Thymus (tissue), 14 donors: ENCODE measurements around the gene TMEM98. TPM values are rescaled to one million over a fixed set of nuclear protein-coding genes. Genes with fewer than 3 reads are reported as not detected.
"Not testable (repeated sequence)": the region's sequence is repeated elsewhere in the genome, so short reads cannot be mapped to it uniquely, and the experiment has no call there.

Experiments
- DNase-seq, 9 donors: peaks; one replicate each; pipeline ENCODE4 v3.0.0-alpha.2; 2013; ENCODE audit warnings: low spot score in 9 of 9, low read depth in 6 of 9, missing footprints in 1 of 9
- H3K27ac ChIP-seq, 2 donors: one replicate each; pipeline ENCODE4 v1.5.1; 2013; ENCODE audit warnings: control low read depth in 1 of 2, low read depth in 1 of 2, low read length in 1 of 2, mild to moderate bottlenecking in 1 of 2, moderate library complexity in 1 of 2
- H3K27me3 ChIP-seq, 2 donors: one replicate each; pipeline ENCODE4 v1.5.1; 2013; ENCODE audit warnings: low read length in 1 of 2; ENCODE audit not compliant: control insufficient read depth in 2 of 2, insufficient read depth in 1 of 2
- H3K36me3 ChIP-seq, 2 donors: one replicate each; pipeline ENCODE4 v1.5.1; 2013; ENCODE audit warnings: low read length in 1 of 2, mild to moderate bottlenecking in 1 of 2, moderate library complexity in 1 of 2; ENCODE audit not compliant: control insufficient read depth in 2 of 2, insufficient read depth in 2 of 2
- H3K4me1 ChIP-seq, 2 donors: one replicate each; pipeline ENCODE4 v1.5.1; 2013; ENCODE audit warnings: low read length in 2 of 2; ENCODE audit not compliant: control insufficient read depth in 2 of 2, insufficient read depth in 2 of 2
- H3K4me3 ChIP-seq, 2 donors: one replicate each; pipeline ENCODE4 v1.5.1; 2013; ENCODE audit warnings: low read length in 2 of 2, control low read depth in 1 of 2, mild to moderate bottlenecking in 1 of 2
- H3K9me3 ChIP-seq, 2 donors: one replicate each; pipeline ENCODE4 v1.5.1; 2013; ENCODE audit warnings: low read length in 1 of 2, mild to moderate bottlenecking in 1 of 2; ENCODE audit not compliant: control insufficient read depth in 2 of 2, insufficient read depth in 1 of 2
- WGBS: extraction: QIAGEN DNeasy Blood & Tissue Kit; methylation state at CpG from one replicate; pipeline ENCODE4 v1.1.7; 2013; 5-methylcytosine and 5-hydroxymethylcytosine counted together
- long read RNA-seq, 10 donors: transcript quantifications; one replicate each; lab custom pipeline, GENCODE V29; 2026
- polyA plus RNA-seq: library from polyadenylated mRNA; stranded (reverse); fragments of 200-250 nt; gene quantifications from one replicate; pipeline ENCODE4 v1.2.3, GENCODE V29; 2013
- total RNA-seq: library from RNA; stranded (reverse); fragments of 120-200 nt; gene quantifications from one replicate; pipeline ENCODE4 v1.2.4, GENCODE V29; 2013
- donor health status: healthy.

The TMEM98 gene, protein sequence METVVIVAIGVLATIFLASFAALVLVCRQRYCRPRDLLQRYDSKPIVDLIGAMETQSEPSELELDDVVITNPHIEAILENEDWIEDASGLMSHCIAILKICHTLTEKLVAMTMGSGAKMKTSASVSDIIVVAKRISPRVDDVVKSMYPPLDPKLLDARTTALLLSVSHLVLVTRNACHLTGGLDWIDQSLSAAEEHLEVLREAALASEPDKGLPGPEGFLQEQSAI
- total RNA-seq = 4.6 TPM
- 6.6 TPM for polyA plus RNA-seq
- long read RNA-seq, donor 1 = 0 reads
- long read RNA-seq, donor 2 = 0 reads
- long read RNA-seq, donor 3, full-length matches to known transcripts = 5 of 5 reads
- long read RNA-seq, donor 3, partial matches to known transcripts = 0 of 5 reads
- long read RNA-seq, donor 3, other reads (novel, unspliced or antisense) = 0 of 5 reads
- long read RNA-seq, donor 4, full-length matches to known transcripts = 1 of 1 reads
- long read RNA-seq, donor 4, partial matches to known transcripts = 0 of 1 reads
- long read RNA-seq, donor 4, other reads (novel, unspliced or antisense) = 0 of 1 reads
- long read RNA-seq, donor 5, full-length matches to known transcripts = 41 of 46 reads
- long read RNA-seq, donor 5, partial matches to known transcripts = 5 of 46 reads
- long read RNA-seq, donor 5, other reads (novel, unspliced or antisense) = 0 of 46 reads
- long read RNA-seq, donor 6, full-length matches to known transcripts = 6 of 6 reads
- long read RNA-seq, donor 6, partial matches to known transcripts = 0 of 6 reads
- long read RNA-seq, donor 6, other reads (novel, unspliced or antisense) = 0 of 6 reads
- long read RNA-seq, donor 7, partial matches to known transcripts = 0 of 2 reads
- long read RNA-seq, donor 7, other reads (novel, unspliced or antisense) = 0 of 2 reads
- long read RNA-seq, donor 8, full-length matches to known transcripts = 3 of 3 reads
- long read RNA-seq, donor 8, partial matches to known transcripts = 0 of 3 reads
- long read RNA-seq, donor 8, other reads (novel, unspliced or antisense) = 0 of 3 reads
- long read RNA-seq, donor 9, full-length matches to known transcripts = 3 of 3 reads
- long read RNA-seq, donor 9, partial matches to known transcripts = 0 of 3 reads
- long read RNA-seq, donor 9, other reads (novel, unspliced or antisense) = 0 of 3 reads
- long read RNA-seq, donor 10, full-length matches to known transcripts = 5 of 5 reads
- long read RNA-seq, donor 10, partial matches to known transcripts = 0 of 5 reads
- long read RNA-seq, donor 10, other reads (novel, unspliced or antisense) = 0 of 5 reads

GRCh38 chr17:32927724-32928585 is at the start of gene TMEM98:
TMEM98 (plus strand) TSS chr17:32928153; CDS start chr17:32931529, 3,376 bp downstream.
- Histone ChIP-seq H3K36me3 (no peaks in the 10 kb centered on the region), H3K4me3 (peak within 1 kb of the TSS; percentile 5 to 43), H3K27me3 (peaks cover 37 to 42% of the 10 kb centered on the region in 2 donors), H3K27ac (no peak within 1 kb of the TSS), H3K4me1 (no peaks in the 10 kb centered on the region), H3K9me3 (no peaks in the 10 kb centered on the region)
- no peak for DNase-seq
- 1% methylated on average over 99 of the region's 99 CpGs for WGBS

- Histone ChIP-seq H3K9me3 (no peaks in the 10 kb centered on the region), H3K36me3 (no peaks in the 10 kb centered on the region), H3K4me3 (no peak overlapping the region), H3K27me3 (peaks cover 13 to 39% of the 10 kb centered on the region in 2 donors), H3K27ac (no peak overlapping the region), H3K4me1 (peaks cover 4 to 5% of the 10 kb centered on the region in 2 donors)
- no peak for DNase-seq
- WGBS = 97% methylated on average over 3 of the region's 3 CpGs
Measured at GRCh38 chr17:32878211-32878610, 49.7 kb upstream of the TMEM98 start.

- peaks cover 13 to 35% of the 10 kb centered on the region in 2 donors for H3K27me3 ChIP-seq
- no peaks in the 10 kb centered on the region for H3K36me3 ChIP-seq
- WGBS = 95% methylated on average over 1 of the region's 1 CpG
- H3K9me3 ChIP-seq = no peaks in the 10 kb centered on the region
- DNase-seq = no peak
- H3K4me3 ChIP-seq = no peak overlapping the region
- no peak overlapping the region for H3K27ac ChIP-seq
- H3K4me1 ChIP-seq = peaks cover 4 to 5% of the 10 kb centered on the region in 2 donors
Measured at GRCh38 chr17:32879134-32879533, 48.8 kb upstream of the TMEM98 start.

DNA sequence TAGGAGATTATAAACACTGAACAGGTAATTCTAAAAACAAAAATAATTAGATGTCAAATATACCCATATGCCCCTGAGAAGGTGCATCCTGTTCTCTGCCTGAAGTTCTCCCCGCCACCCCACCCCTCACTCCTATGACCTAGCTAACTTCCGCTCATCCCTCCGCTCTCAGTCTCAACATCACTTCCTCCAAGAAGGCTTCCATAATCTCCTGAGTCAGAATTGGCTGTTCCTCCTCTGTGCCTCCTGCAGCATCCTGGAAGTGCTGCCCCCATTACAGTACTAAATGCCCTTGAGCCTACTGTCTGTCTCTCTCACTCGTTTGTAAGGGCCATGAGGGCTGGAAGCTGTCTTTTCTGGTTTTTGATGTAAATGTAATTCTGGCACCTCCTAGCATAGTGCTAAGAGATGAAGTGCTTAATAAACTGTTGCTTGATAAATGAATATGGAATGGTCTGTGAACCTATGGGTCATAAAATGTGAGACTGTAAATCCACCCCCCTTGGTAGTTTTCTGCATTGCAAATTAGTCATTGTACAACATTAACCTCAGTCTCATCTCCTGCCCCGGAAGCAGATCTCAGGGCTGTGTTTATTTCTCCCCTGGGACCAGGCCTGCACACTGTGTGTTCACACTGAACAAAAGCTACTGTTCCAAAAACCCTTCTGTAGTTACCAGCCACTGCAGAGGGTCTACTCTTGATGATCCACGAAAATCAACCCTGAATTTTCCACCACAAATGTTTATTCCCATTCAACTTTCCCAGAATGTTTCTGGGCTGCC is 47.1 kb upstream of the TMEM98 start:
- DNase-seq = no peak
- no peak overlapping the region for H3K4me3 ChIP-seq
- 92% methylated on average over 6 of the region's 6 CpGs for WGBS
- H3K27ac ChIP-seq = no peak overlapping the region
- H3K9me3 ChIP-seq = no peaks in the 10 kb centered on the region
- H3K4me1 ChIP-seq = peaks cover 4 to 5% of the 10 kb centered on the region in 2 donors
- H3K36me3 ChIP-seq = no peaks in the 10 kb centered on the region
- H3K27me3 ChIP-seq = peaks cover 9 to 20% of the 10 kb centered on the region in 2 donors

- Histone ChIP-seq H3K4me1 (peaks cover 4 to 5% of the 10 kb centered on the region in 2 donors), H3K9me3 (no peaks in the 10 kb centered on the region), H3K4me3 (no peak overlapping the region), H3K27ac (no peak overlapping the region), H3K27me3 (peaks cover 9 to 11% of the 10 kb centered on the region in 2 donors), H3K36me3 (no peaks in the 10 kb centered on the region)
- no peak for DNase-seq
- 88% methylated on average over 6 of the region's 6 CpGs for WGBS
Measured at GRCh38 chr17:32882029-32882428, 45.9 kb upstream of the TMEM98 start.

DNA sequence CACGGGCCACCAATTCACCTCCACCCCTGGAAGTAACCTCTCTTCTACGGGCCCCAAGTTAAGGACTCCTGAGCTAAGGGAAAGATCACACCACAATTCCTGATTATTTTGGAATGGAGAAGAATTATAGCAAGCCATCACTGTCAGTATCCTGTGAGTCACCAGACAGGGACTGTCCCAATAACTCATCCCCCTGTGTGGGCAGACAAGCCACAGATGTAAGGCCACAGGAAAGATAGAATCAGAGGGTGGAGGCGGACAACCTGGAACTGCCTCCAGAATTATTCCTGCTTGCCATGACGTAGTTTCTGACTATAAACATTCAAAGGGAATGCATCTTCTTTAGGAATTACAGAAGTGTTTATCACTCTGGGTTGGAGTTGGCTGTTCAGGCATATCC is 45.2 kb upstream of the TMEM98 start:
- WGBS = 93% methylated on average over 4 of the region's 4 CpGs

GRCh38 chr17:32886951-32887350 is 41.0 kb upstream of the TMEM98 start:
- not testable (repeated sequence) for DNase-seq
- WGBS = 98% methylated on average over 8 of the region's 16 CpGs

More for the DNA sequence above, 45.2 kb upstream of the TMEM98 start:
- Histone ChIP-seq H3K9me3 (no peaks in the 10 kb centered on the region), H3K4me1 (no peaks in the 10 kb centered on the region), H3K4me3 (no peak overlapping the region), H3K27ac (no peak overlapping the region), H3K36me3 (no peaks in the 10 kb centered on the region), H3K27me3 (peaks cover 6 to 9% of the 10 kb centered on the region in 2 donors)
- no peak for DNase-seq

More at GRCh38 chr17:32886951-32887350, 41.0 kb upstream of the TMEM98 start:
- H3K9me3 ChIP-seq, H3K27ac ChIP-seq, H3K4me1 ChIP-seq, H3K36me3 ChIP-seq, H3K4me3 ChIP-seq, H3K27me3 ChIP-seq: not testable (repeated sequence)
